HG02970 (cell line): Measurements from ENCODE around the gene TFB2M.
A peak's percentile ranks its signal among the peaks of the same experiment; 100 is the strongest.

Experiments
- ATAC-seq: cut with Tn5 transposase; IDR thresholded peaks from one replicate; pipeline ENCODE4 v1.9.1; 2021; ENCODE audit warnings: mild to moderate bottlenecking, moderate library complexity, moderate number of reproducible peaks; ENCODE audit not compliant: unreplicated experiment, low FRiP score

Gene TFB2M

DNA sequence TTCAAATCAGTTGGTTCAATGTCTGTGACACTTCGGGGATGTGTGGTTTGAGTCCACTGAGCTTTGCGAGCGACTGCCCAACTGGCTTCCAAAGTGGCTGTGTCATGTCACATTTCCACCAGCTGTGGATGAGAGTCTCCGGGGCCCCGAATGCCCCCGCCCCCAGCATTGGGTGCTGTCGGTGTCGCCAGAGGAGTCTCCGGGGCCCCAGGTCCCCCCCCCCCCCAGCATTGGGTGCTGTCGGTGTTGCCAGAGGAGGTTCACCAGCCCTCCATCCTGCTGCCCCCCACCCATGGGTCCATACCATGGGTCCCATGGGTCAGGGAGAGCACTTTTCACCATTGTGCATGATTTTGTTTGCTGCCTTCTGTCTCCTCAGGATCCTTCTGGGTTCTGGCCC lies 49.9 kb downstream of the TFB2M start:
- no peak for ATAC-seq

DNA sequence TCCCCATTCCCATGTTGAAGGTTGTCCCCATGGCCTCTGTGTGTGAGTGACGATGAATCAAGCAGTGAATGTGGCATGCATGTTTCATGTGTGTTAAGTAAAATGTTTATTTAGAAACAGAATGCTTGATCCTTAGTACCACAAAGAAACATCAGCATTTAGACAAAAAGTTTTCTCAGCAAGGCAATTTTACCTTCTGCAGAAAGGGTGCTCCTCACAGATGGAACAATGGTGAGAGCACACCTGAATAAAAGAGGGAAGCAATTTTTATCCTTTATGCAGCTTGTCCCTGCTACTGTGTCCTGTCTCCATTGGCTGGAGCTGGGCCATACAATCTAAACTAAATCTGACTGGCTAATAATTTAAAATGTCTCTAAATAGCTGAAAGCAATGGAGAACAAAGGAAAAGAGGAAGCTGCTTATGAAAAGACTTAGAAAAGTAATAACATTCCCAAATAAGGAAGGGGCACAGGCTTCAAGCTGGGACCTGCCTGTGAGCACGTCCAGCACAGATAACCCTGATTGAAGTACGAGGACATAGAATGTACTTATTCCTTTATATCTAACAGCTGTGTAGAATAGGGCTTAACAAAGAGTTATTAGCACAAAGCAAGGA lies 50.6 kb downstream of the TFB2M start:
- no peak for ATAC-seq

DNA sequence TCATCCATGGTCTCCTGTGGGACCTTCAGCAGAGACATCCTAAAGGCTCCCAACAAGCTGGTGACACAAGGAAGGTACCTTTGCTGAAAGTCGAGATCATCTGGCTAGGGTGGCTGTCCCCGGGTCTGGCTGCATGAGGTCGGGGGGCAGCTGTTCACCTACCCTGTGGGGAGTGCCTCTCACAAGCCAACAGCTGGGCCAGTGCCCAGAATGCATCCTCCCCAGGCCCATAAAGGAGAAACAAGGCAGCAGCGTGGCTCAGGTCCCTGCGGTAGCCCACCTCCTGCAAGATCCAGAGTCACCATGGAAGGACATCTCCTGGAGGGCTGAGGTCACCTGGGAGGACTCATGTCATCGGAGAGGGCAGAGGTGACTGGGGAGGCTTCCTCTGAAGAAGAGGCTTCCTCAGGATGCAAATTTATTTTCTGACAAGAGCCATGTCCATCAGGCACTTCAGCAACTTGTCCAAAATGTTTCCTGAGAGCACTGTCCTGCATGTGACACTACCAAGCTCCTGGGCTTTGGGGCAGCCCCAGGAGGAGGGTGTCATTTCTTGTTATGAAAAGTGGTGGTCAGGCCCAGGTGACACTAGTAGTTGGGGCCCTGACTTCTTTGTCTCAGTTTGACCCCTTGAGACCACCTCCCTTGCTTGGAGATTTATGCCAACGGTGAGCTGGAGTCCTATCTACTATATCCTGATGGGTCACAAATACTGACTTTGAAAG lies 52.3 kb downstream of the TFB2M start:
- no peak for ATAC-seq

DNA sequence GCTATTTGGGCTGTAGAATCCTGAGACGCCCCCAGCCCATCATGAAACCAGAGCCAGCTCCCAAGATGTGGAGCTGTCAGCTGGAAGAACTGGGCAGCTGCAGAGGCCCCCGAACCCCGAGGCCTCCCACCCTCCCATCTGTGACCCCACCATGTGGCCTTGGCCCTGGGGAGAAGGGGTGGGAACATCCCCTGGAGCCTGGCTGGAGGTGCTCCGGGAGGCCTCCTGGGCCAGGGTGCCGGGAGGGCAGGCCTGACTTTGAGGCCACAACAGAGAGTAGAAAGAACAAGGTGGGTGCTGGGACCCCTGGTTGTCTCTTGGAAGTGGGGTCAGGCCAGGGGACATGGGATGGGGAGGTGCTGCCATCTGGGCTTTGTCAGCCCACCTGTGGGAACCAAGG lies 53.0 kb downstream of the TFB2M start:
- no peak for ATAC-seq

DNA sequence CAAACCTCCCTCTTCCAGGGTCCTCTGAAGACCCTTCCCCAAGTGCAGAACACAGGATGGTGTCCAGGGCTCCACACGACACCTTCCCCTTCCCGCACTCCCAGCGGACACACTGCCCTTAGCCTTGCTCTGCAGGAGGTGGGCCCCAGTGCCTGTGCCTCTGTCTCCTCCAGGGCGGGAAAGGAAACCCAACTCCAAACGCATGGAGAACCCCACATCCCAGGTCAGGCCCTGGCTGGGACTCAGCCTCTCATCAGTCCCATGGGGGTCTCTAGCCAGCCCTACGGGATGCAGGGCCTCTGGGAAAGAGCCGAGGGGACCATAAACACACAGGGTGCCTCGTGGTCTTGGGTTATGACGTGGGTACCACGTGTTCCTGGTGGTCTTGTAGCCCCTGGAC lies 53.4 kb downstream of the TFB2M start:
- no peak for ATAC-seq

DNA sequence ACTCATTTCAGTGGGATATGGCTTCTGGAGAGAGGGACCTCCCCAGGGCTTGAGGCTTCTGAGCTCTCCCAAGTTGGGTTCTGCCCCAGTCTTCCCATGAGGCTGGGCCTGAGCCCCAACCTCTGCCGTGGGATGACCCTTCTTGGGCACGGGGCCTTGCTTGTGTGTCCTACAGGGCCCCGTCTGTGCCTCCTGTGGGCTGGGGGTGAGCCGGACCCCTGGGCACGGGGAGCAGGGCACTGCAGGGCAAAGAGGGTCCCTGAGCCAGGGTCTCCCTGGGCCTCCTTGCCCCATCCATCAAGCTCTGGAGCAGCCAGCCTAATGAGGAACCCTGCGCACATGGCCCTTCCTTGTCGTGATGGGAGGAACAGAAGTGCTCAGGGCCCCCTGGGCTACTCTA lies 53.8 kb downstream of the TFB2M start:
- no peak for ATAC-seq

DNA sequence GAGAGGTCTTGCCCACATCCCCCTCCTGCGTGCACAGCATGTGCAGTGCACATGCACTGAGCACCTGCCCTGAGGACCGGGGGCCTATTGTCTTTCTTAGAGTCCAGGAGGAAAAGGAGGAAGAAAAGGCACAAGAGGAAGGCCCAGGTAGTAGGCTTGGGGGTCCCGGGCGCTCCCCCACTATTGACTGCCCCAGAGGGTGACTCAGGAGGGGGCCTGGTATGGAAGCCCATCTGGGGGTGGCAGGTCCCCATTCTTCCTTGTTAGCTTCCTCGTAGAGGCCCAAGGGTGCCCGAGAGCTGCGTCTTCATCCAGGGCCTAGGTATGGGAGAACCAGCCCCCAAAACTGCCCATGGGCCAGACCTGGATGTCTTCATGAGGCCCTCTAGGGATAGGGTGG lies 54.9 kb downstream of the TFB2M start:
- no peak for ATAC-seq

DNA sequence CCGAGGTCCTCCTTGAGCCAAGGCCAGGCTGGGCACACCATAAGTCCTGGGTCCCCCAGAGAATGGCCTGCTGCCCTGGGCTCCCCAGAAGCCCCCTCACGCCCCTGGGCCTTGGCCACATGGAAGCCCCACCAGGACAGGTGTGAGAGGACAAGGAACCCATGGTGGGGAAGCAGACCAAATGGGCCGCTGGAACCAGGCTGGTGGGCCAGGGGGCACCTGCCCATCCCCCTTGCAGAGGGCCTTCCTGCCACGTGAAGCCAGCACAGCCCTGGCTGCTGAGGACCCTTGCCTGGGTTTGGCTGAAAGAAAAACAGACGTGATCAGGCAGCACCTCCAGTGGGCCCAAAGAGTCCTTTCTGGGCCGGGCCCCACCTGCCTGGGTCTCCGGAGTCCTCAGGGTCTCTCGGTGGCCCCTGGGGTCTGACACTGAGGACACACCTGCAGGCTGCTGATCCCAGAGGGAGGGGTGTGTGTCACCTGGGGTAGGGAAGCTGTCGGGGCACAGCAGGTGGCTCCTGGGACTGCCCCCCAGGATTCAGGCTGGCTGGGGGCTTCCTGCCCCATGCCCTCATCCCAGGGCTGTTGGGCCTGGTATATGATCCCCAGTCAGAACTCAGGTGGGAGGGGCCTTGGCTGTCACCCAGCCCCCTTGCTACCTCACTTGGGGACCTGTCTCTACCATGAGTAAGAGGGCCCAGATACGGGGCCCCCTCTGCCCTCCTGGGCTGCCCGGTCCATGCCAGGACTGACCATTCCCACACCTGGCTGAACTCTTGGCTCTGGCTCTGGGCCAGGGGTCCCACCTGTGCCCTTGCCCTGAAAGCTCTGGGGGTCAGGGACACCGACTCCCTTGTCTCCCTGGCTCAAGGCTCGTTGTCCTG lies 55.7 kb downstream of the TFB2M start:
- ATAC-seq: no peak

DNA sequence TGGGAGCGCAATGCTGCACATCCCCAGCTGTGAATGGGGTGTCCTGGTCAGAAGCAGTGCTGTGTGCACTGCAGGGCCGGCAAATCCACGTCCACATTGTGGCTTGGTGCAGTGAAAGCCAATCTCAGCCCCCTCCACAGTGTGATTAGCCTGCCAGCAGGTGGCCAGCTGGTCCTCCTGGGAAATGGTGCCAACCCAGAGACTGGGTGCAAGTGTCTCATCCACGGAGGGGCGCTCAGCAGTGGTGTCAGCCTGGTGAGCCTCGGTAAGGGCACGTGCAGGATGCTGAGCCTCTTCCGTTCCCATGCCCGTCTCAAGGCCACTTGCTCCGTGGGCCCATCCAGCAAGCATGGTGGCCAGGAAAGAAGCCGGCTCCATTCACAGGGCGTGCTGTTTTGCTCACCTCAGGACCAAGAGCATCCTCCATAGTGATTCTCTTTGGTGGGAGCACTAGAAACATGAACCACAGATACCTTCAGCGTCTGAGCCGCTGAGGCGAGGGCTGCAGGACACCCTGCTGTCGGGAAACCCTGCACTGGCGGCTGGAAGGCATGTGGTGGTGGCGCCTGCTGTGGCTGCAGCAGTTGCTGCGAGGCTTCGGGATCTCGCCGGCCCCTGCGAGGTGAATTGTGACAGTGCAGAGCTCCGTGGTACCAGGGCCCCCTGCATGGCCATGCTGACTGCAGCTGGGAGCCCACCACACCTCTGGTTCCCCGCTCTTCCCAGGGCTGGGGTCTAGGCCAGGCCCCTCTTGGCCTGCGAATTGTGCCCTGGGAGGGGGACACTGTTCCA lies 57.0 kb downstream of the TFB2M start:
- ATAC-seq: no peak

DNA sequence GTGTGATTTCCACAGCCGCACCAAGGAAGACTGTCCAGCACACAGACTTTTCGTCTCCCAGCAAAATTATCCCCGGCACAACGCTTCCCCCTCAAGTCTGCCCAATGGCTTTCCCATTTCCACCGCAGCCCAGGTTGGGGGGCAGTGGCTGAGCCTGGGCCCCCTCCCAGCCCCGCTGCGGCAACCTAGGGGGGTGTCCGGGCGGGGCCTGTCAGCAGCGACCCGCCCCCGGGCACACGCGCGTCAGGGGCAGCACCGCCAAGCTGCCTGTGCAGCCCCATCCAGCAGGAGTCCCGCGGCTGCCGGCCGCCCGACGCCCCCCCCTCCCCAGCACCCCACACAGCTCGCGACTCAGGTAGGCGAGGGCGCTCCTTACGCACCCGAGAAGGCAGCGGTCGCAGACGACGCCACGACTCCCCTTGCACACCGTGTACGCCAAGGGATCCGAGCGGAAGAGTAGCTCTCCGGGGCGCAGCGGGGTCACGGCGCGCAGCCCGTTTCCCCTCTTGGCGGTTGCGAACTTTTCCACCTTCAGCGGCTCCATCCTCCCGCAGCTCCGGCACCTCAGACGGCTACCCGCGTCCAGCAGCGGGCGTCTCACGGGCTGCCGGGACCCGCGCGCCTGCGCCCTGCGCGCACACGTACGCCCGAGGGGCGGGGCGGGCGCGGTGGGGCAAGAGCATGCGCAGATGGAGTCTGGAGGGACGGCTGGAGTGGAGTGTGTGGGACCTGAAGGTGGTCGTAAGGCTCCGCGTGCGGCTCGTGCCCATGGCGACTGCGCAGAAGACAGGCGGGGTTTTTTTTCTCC lies 59.2 kb downstream of the TFB2M start, which contains the start of gene SMYD3:
Gene SMYD3, minus strand, starts transcription at position 606 of the 808 bp plus-strand sequence.
- ATAC-seq: peak; percentile 77

DNA sequence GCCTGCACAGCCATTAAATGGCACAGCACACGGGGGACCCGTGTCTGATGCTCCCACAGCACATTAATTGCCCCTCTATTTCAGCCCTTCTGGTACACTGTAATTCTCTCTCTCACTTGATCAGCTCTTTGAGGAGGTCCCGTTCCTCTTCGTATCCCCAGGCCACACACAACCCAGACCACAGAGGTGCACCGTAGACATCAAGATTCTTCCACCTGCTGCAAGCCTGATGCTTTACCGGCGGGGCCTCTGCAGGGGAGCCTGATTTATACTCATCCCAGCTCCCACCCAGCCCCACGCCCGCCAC lies 59.7 kb downstream of the TFB2M start:
- ATAC-seq: no peak

DNA sequence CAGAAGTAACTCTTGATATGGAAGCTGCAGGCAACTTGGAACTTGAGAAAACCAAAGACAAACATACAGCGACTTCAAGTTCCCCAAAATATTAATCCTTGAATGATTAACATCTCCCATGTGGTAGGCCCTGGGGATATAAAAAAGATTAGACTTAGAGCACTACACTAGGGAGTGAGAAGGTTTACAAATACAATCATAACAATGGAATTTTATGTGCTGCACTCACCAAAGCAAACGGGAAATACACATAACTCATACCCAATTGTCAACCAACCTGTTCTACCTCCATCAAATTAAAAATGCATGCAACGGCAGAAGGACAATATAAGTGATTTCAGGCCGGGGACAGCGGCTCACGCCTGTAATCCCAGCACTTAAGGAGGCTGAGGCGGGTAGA lies 62.7 kb downstream of the TFB2M start:
- no peak for ATAC-seq

DNA sequence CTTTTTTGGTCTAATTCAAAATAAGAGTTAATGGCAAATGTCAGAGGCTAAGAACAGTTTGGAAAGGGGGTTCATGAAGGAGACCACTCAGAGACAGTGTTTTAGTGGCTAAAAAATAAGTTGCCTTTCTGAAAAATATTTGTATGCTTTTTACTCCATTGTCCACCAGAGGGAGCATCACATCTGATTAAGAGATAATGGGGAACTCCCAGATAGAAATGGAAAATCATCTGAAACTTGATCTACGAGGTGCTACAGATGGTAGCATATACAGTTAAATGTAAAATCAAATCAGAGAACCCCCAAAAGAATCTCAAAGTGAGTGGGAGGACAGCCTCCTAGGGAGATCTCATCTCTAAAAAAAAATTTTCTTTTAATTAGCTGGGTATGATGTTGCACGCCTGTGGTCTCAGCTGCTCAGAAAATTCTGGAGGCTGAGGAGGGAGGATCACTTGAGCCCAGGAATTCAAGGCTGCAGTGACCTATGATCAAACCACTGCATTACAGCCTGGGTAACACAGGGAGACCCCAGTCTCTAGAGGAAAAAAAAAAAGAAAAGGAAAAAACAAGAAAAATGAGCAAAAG lies 68.6 kb downstream of the TFB2M start:
- no peak for ATAC-seq

DNA sequence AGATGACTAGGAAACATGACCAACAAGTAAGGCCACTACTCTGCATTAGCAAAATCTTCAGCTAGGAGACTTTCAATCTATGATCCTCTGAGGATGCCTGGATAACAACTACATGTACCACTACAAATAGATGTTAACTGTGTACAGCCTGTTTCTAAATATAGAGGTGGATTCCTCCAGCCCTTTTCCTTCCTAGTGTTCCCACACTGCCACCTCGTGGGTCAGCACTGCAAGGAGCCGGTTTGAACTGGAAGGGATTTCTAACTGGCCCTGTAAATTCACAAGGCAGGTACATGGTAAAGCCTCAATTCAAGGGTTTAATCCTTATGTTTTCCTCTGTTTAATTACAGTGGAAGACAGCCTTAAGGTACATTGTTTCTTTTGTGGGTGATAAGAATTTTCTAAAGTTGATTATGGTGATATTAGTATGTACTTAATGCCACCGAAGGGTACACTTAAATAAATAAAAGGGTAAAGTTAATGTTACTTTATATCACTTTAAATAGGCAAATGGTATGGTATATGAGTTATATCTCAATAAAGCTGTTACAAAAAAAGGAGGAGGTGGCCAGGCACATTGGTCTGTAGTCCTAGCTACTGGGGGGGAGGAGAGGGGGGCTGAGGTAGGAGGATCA lies 73.3 kb downstream of the TFB2M start:
- ATAC-seq: no peak

DNA sequence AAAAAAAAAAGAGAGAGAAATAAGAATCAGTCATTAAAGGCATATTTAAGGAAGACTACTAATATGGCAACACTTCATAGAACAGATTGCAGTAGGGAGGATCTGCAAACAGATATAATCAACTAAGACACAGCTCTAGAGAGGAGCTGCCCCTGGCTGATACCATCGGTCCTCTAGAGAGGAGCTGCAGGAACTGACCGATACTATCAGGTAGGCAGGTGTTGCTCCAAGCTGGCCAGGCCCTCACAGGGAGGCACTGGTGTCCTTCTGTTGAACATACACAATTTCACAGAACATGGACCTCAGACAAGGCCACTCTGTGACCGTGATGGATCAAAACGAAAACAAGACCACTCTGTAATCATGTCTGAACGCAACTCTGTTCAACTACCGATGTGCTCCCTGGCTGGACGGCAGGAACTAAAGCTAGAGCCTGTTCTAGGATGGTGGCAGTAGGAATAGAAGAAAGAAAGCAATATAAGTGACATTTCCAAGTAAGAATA lies 74.5 kb downstream of the TFB2M start:
- ATAC-seq: no peak
